ENCODE results near the gene ANO1. TPM values are rescaled to one million over a fixed set of nuclear protein-coding genes. Genes with fewer than 3 reads are reported as not detected.

The ANO1 gene
- total and polyA plus RNA-seq, 2 of the 8 experiments (the other 6 are each of a cell fraction or from before 2014, with no cell fraction given), result 4.7 to 5.0 TPM

DNA sequence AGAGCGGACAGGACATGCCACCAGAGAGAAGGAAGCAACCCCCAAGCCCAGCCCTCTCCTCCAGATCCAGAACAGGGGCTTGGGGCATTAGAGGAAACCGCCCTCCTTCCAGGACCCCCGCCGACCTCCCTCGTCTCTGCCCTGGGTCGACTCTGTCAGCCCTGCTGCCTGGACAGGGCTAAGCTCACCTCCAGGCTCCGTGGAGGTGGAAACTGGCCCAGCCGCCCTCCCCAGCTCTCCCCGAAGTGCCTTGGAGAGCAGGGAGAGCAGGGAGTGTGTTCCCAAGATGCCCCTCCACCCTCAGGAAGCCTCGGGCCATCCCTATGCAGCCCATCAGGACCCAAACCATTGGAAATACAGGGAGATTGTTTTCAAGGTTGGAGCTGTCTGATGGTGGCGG is 26.8 kb downstream of the ANO1 start (continued):
- TF ChIP-seq, protein P1, sequence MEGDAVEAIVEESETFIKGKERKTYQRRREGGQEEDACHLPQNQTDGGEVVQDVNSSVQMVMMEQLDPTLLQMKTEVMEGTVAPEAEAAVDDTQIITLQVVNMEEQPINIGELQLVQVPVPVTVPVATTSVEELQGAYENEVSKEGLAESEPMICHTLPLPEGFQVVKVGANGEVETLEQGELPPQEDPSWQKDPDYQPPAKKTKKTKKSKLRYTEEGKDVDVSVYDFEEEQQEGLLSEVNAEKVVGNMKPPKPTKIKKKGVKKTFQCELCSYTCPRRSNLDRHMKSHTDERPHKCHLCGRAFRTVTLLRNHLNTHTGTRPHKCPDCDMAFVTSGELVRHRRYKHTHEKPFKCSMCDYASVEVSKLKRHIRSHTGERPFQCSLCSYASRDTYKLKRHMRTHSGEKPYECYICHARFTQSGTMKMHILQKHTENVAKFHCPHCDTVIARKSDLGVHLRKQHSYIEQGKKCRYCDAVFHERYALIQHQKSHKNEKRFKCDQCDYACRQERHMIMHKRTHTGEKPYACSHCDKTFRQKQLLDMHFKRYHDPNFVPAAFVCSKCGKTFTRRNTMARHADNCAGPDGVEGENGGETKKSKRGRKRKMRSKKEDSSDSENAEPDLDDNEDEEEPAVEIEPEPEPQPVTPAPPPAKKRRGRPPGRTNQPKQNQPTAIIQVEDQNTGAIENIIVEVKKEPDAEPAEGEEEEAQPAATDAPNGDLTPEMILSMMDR (IDR thresholded peaks at IDR 0.05; ENCODE audit: control extremely low read depth in 1 of 3, insufficient read depth in 1 of 3, low read depth in 1 of 3, low read length in 3 of 3), result no peak
- TF ChIP-seq CBX8 (IDR thresholded peaks at IDR 0.05; ENCODE audit: borderline replicate concordance, low read depth, low read length) (no peak), CHD1 (IDR thresholded peaks at IDR 0.05; ENCODE audit: low read depth, low read length) (no peak), NRF1 (IDR thresholded peaks at IDR 0.05; ENCODE audit: low read depth, low read length) (no peak), POLR2AphosphoS5 (IDR thresholded peaks at IDR 0.05; ENCODE audit: low read depth, low read length) (no peak), SRF (IDR thresholded peaks at IDR 0.05; ENCODE audit: low read depth, low read length) (no peak), SP1 (IDR thresholded peaks at IDR 0.05; ENCODE audit: low read depth, low read length) (no peak)
- TF ChIP-seq, protein P2, sequence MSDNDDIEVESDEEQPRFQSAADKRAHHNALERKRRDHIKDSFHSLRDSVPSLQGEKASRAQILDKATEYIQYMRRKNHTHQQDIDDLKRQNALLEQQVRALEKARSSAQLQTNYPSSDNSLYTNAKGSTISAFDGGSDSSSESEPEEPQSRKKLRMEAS (IDR thresholded peaks at IDR 0.05), result no peak
